ENCODE results near the gene RAB5B. TPM values are rescaled to one million over a fixed set of nuclear protein-coding genes. Genes with fewer than 3 reads are reported as not detected.

The RAB5B gene
- total and polyA plus RNA-seq, 2 donors (not counting 1 experiment from before 2014, with no cell fraction given): 55.3 to 193 TPM

DNA sequence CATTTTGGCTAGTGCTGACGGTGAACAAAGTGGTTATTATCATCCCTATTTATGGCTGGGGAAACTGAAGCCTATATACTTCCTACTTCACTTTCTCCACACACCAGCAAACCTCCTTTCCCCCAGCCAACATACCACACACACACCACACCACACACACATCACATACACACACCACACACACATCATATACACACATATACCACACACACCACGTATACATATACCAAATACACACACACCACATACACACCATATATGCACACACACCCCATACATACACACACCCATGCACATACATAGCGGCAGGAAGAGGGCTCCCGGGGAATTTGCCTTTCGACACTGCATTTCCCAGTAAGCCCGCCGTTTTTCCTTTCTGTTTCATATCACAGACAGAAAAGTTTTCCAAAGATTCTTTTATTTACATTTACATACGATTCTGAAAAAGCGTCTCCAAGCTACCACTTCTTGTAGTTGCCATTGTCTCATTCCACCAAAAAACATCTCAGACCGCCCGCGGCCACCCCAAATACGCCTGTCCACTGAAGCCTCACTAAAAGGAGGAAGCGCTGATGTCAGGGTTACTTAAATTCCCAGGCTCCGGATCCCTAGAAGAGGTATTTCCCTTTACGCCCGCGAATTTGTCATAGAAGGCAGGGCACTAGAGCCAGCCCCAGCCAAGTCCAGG is 823 bp upstream of the RAB5B start:
- DNase-seq (ENCODE audit: low read depth in 2 of 2): peak; percentile 58 to 59
- Histone ChIP-seq H3K4me3 (replicated peaks in 1 of 4; ENCODE audit: control extremely low read depth in 1 of 4, insufficient read depth in 1 of 4, low read depth in 3 of 4, low read length in 4 of 4) (peak overlapping the region; percentile 54 to 95 (median 72)), H3K4me1 (ENCODE audit: control insufficient read depth, extremely low read depth, insufficient read depth, low read length) (peaks cover 11% of the 10 kb centered on the region), H3K27ac (ENCODE audit: insufficient read depth, low read length) (peak overlapping the region; percentile 94), H3K79me2 (ENCODE audit: control insufficient read depth, insufficient read depth, low read length) (peaks cover 49% of the 10 kb centered on the region), H3K36me3 (ENCODE audit: control insufficient read depth, insufficient read depth, low read length) (peaks cover 2% of the 10 kb centered on the region), H3K27me3 (ENCODE audit: control insufficient read depth, insufficient read depth, low read length) (no peaks in the 10 kb centered on the region), H2AFZ (ENCODE audit: low read length) (peak overlapping the region; percentile 27), H3K9me3 (ENCODE audit: control insufficient read depth, insufficient read depth, low read depth, low read length) (no peaks in the 10 kb centered on the region), H4K20me1 (ENCODE audit: control insufficient read depth, extremely low read depth, insufficient read depth, low read length) (no peaks in the 10 kb centered on the region), H3K9ac (ENCODE audit: insufficient read depth, low read length) (peak overlapping the region; percentile 74), H3K4me2 (ENCODE audit: extremely low read depth, insufficient read depth, low read length) (peak overlapping the region; percentile 92)
- TF ChIP-seq, protein P1, sequence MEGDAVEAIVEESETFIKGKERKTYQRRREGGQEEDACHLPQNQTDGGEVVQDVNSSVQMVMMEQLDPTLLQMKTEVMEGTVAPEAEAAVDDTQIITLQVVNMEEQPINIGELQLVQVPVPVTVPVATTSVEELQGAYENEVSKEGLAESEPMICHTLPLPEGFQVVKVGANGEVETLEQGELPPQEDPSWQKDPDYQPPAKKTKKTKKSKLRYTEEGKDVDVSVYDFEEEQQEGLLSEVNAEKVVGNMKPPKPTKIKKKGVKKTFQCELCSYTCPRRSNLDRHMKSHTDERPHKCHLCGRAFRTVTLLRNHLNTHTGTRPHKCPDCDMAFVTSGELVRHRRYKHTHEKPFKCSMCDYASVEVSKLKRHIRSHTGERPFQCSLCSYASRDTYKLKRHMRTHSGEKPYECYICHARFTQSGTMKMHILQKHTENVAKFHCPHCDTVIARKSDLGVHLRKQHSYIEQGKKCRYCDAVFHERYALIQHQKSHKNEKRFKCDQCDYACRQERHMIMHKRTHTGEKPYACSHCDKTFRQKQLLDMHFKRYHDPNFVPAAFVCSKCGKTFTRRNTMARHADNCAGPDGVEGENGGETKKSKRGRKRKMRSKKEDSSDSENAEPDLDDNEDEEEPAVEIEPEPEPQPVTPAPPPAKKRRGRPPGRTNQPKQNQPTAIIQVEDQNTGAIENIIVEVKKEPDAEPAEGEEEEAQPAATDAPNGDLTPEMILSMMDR (conservative IDR thresholded peaks at IDR 0.05 in 1 of 2, IDR thresholded peaks at IDR 0.05 in 1 of 2; ENCODE audit: low read depth in 1 of 2, low read length in 2 of 2): no peak
- TF ChIP-seq EZH2 (IDR thresholded peaks at IDR 0.05; ENCODE audit: low read length, missing control alignments): no peak

DNA sequence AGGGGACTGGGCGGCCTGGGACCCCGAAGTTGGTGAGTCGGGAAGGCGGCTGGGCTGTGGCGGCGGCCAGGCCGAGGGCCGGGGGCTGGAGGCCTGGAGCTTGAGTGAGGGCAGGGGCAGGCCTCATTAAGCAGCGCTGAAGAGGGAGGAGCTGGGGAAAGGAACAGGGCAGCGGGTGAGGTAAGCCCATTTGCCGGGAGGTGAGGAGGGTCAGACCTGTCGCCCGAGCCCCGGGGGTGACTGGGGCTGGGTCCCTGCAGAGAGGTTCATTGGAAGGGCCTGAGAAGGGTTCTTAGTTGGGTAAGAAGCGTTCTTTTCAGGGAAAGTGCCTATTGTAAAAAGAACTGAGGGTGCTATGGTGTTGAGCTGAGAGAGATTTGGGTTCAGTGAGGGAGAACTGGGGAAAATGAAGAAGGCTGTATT is 441 bp downstream of the RAB5B start:
- H3K79me2 ChIP-seq (ENCODE audit: control insufficient read depth, insufficient read depth, low read length): peaks cover 50% of the 10 kb centered on the region
- peaks cover 11% of the 10 kb centered on the region for H3K4me1 ChIP-seq (ENCODE audit: control insufficient read depth, extremely low read depth, insufficient read depth, low read length)
- DNase-seq (ENCODE audit: low read depth in 2 of 2): peak; percentile 45 to 59

DNA sequence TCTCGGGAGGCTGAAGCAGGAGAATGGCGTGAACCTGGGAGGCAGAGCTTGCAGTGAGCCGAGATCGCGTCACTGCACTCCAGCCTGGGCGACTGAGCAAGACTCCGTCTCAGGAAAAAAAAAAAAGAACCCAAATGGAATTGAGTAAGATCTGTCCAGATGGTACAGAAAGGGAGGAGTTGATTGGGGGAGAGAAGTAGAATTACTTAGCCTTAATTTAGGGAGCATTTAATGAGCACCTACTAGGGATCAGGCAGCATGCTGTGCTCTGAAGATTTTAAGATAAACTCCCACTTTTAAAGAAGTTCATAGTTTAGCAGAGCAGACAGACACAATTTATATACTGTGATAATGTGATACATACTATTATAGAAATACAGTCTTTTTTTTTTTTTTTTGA is 4.5 kb downstream of the RAB5B start:
- Histone ChIP-seq H3K27me3 (ENCODE audit: control insufficient read depth, insufficient read depth, low read length) (no peaks in the 10 kb centered on the region), H3K9me3 (ENCODE audit: control insufficient read depth, insufficient read depth, low read depth, low read length) (no peaks in the 10 kb centered on the region), H3K4me3 (replicated peaks in 1 of 4; ENCODE audit: control extremely low read depth in 1 of 4, insufficient read depth in 1 of 4, low read depth in 3 of 4, low read length in 4 of 4) (no peak overlapping the region), H3K36me3 (ENCODE audit: control insufficient read depth, insufficient read depth, low read length) (peaks cover 8% of the 10 kb centered on the region), H3K79me2 (ENCODE audit: control insufficient read depth, insufficient read depth, low read length) (peaks cover 55% of the 10 kb centered on the region), H3K27ac (ENCODE audit: insufficient read depth, low read length) (no peak overlapping the region), H3K4me1 (ENCODE audit: control insufficient read depth, extremely low read depth, insufficient read depth, low read length) (peaks cover 2% of the 10 kb centered on the region), H3K9ac (ENCODE audit: insufficient read depth, low read length) (no peak overlapping the region), H3K4me2 (ENCODE audit: extremely low read depth, insufficient read depth, low read length) (no peak overlapping the region), H2AFZ (ENCODE audit: low read length) (no peak overlapping the region), H4K20me1 (ENCODE audit: control insufficient read depth, extremely low read depth, insufficient read depth, low read length) (no peaks in the 10 kb centered on the region)
- TF ChIP-seq EZH2 (IDR thresholded peaks at IDR 0.05; ENCODE audit: low read length, missing control alignments): no peak
- TF ChIP-seq, protein P1 (conservative IDR thresholded peaks at IDR 0.05 in 1 of 2, IDR thresholded peaks at IDR 0.05 in 1 of 2; ENCODE audit: low read depth in 1 of 2, low read length in 2 of 2): no peak
- DNase-seq (ENCODE audit: low read depth in 2 of 2): no peak

More for the DNA sequence above, 441 bp downstream of the RAB5B start:
- Histone ChIP-seq H4K20me1 (ENCODE audit: control insufficient read depth, extremely low read depth, insufficient read depth, low read length) (no peaks in the 10 kb centered on the region), H3K9ac (ENCODE audit: insufficient read depth, low read length) (peak overlapping the region; percentile 97), H3K4me3 (replicated peaks in 1 of 4; ENCODE audit: control extremely low read depth in 1 of 4, insufficient read depth in 1 of 4, low read depth in 3 of 4, low read length in 4 of 4) (peak overlapping the region; percentile 91 to 97 (median 94)), H3K4me2 (ENCODE audit: extremely low read depth, insufficient read depth, low read length) (peak overlapping the region; percentile 42), H3K9me3 (ENCODE audit: control insufficient read depth, insufficient read depth, low read depth, low read length) (no peaks in the 10 kb centered on the region), H2AFZ (ENCODE audit: low read length) (peak overlapping the region; percentile 54), H3K27me3 (ENCODE audit: control insufficient read depth, insufficient read depth, low read length) (no peaks in the 10 kb centered on the region), H3K27ac (ENCODE audit: insufficient read depth, low read length) (peak overlapping the region; percentile 89), H3K36me3 (ENCODE audit: control insufficient read depth, insufficient read depth, low read length) (peaks cover 2% of the 10 kb centered on the region)
- TF ChIP-seq EZH2 (IDR thresholded peaks at IDR 0.05; ENCODE audit: low read length, missing control alignments): no peak
- TF ChIP-seq, protein P1 (conservative IDR thresholded peaks at IDR 0.05 in 1 of 2, IDR thresholded peaks at IDR 0.05 in 1 of 2; ENCODE audit: low read depth in 1 of 2, low read length in 2 of 2): no peak

All from fibroblast of lung (primary cell).